Naive thymus-derived CD4-positive, alpha-beta T cell (primary cell): ENCODE data around the gene KRTAP10-10. TPM values are rescaled to one million over a fixed set of nuclear protein-coding genes. Genes with fewer than 3 reads are reported as not detected.

Source experiments
- ATAC-seq: fragments of 150-1000 bp; cut with Tn5 transposase; 2 replicates; pipeline ENCODE4 v1.10.0; 2021; ENCODE audit warnings: mild to moderate bottlenecking, moderate library complexity
- CTCF ChIA-PET: fragments of 350-600 bp; sonication (Branson Sonifier 250); formaldehyde crosslinking; loops from one replicate; lab custom pipeline; 2021; ENCODE audit warnings: antibody characterized with exemption; lab: Charles Lee
- POLR2A ChIA-PET: fragments of 350-600 bp; sonication (Branson Sonifier 250); formaldehyde crosslinking; loops from one replicate; lab custom pipeline; 2021; ENCODE audit warnings: antibody characterized with exemption, inconsistent platforms; lab: Charles Lee
- DNase-seq, 9 donors: peaks; one replicate each; pipeline versions ENCODE4 v3.0.0 to v3.0.0-alpha.2; 2020 to 2022; ENCODE audit warnings: mixed read lengths in 1 of 9
- H3K27ac ChIP-seq: one replicate; pipeline ENCODE4 v1.7.0; 2013; ENCODE audit warnings: mild to moderate bottlenecking, low read depth, low read length, moderate library complexity
- H3K27me3 ChIP-seq, 2 donors: one replicate each; pipeline ENCODE4 v1.7.0; 2013; ENCODE audit warnings: low read length in 2 of 2, mild to moderate bottlenecking in 2 of 2, moderate library complexity in 2 of 2; ENCODE audit not compliant: control insufficient read depth in 2 of 2, insufficient read depth in 2 of 2
- H3K36me3 ChIP-seq, 3 experiments: 1 replicate in 2 of 3; 2 replicates in 1 of 3; pipeline ENCODE4 v1.7.0; 2013; ENCODE audit warnings: low read length in 3 of 3, mild to moderate bottlenecking in 3 of 3, moderate library complexity in 1 of 3; ENCODE audit not compliant: insufficient read depth in 3 of 3, control insufficient read depth in 2 of 3
- H3K4me1 ChIP-seq, 2 donors: one replicate each; pipeline ENCODE4 v1.7.0; 2013; ENCODE audit warnings: low read length in 2 of 2, mild to moderate bottlenecking in 2 of 2, moderate library complexity in 1 of 2; ENCODE audit not compliant: control insufficient read depth in 2 of 2, insufficient read depth in 2 of 2
- H3K4me3 ChIP-seq: 2 replicates; pipeline ENCODE4 v1.7.0; 2013; ENCODE audit warnings: mild to moderate bottlenecking, low read length
- H3K9me3 ChIP-seq, 3 experiments: 1 replicate in 2 of 3; 2 replicates in 1 of 3; pipeline ENCODE4 v1.7.0; 2013; ENCODE audit warnings: low read length in 3 of 3; ENCODE audit not compliant: control insufficient read depth in 2 of 3
- H3K27ac Mint-ChIP-seq, 9 donors: one replicate each; pipeline ENCODE4 v1.8.0; 2020 to 2022; ENCODE audit warnings: mixed read lengths in 9 of 9, mild to moderate bottlenecking in 8 of 9, moderate library complexity in 5 of 9, inconsistent platforms in 2 of 9
- H3K27me3 Mint-ChIP-seq, 5 donors: one replicate each; pipeline ENCODE4 v1.8.0; 2021 to 2022; ENCODE audit warnings: mixed read lengths in 5 of 5, mild to moderate bottlenecking in 1 of 5
- H3K36me3 Mint-ChIP-seq, 5 donors: one replicate each; pipeline ENCODE4 v1.8.0; 2020 to 2022; ENCODE audit warnings: mixed read lengths in 5 of 5, mild to moderate bottlenecking in 3 of 5, inconsistent platforms in 1 of 5
- H3K4me1 Mint-ChIP-seq, 7 donors: one replicate each; pipeline ENCODE4 v1.8.0; 2020 to 2022; ENCODE audit warnings: mixed read lengths in 7 of 7, mild to moderate bottlenecking in 3 of 7, inconsistent platforms in 1 of 7
- H3K4me3 Mint-ChIP-seq, 10 donors: one replicate each; pipeline ENCODE4 v1.8.0; 2020 to 2022; ENCODE audit warnings: mild to moderate bottlenecking in 10 of 10, mixed read lengths in 10 of 10, moderate library complexity in 6 of 10, inconsistent platforms in 2 of 10
- H3K9me3 Mint-ChIP-seq, 11 donors: one replicate each; pipeline ENCODE4 v1.8.0; 2020 to 2022; ENCODE audit warnings: mixed read lengths in 11 of 11, mild to moderate bottlenecking in 4 of 11, inconsistent platforms in 1 of 11, moderate library complexity in 1 of 11
- intact Hi-C, 2 donors: fragments of 100-400 bp; cut with micrococcal nuclease; formaldehyde crosslinking; loops; one replicate each; pipeline ENCODE4 v1.15.1; 2023
- polyA plus RNA-seq, 2 donors: library from polyadenylated mRNA; unstranded; fragments of 300-500 nt; fragmentation: Illumina TruSeq; gene quantifications; one replicate each; pipeline ENCODE4 v1.2.3, GENCODE V29; 2021
- total RNA-seq, 6 experiments: library from RNA in 5 of 6; stranded (reverse) in 5 of 6; gene quantifications; 1 replicate in 5 of 6; 2 replicates in 1 of 6; pipeline ENCODE4 v1.2.3 and lab custom pipeline; 2021 to 2026

The KRTAP10-10 gene
- total and polyA plus RNA-seq, 7 experiments from 2014 or later: not detected

GRCh38 chr21:44654576-44655175, 17.5 kb downstream of the KRTAP10-10 start, which contains the start of gene KRTAP12-4:
Gene KRTAP12-4 (minus strand): TSS chr21:44654659. CDS start chr21:44654614, 45 bp downstream.
- peaks cover 53 to 61% of the 10 kb centered on the region in 2 donors for H3K4me1 ChIP-seq
- peak within 1 kb of the TSS in 9 of 10 donors; percentile 38 to 77 (median 72) for H3K4me3 Mint-ChIP-seq
- peaks cover 0 to 22% (median 7%) of the 10 kb centered on the region in 3 experiments for H3K9me3 ChIP-seq
- no peak within 1 kb of the TSS for H3K4me3 ChIP-seq
- H3K4me1 Mint-ChIP-seq: peaks cover 43 to 66% (median 62%) of the 10 kb centered on the region in 7 donors
- CTCF ChIA-PET: interaction anchor here (0.6 to 1.3 kb wide), 2 partner anchors 12 to 44 kb away, joined by 3 to 4 read pairs; partner anchors contain the start of gene KRTAP12-2
- DNase-seq (peak in 5 of 9 donors; percentile 18 to 48 (median 38)), ATAC-seq (no peak)
- peaks cover 7 to 58% (median 39%) of the 10 kb centered on the region in 11 donors for H3K9me3 Mint-ChIP-seq
- POLR2A ChIA-PET: interaction anchor here (0.9 to 1.8 kb wide), 4 partner anchors 12 to 107 kb away, joined by 3 to 6 read pairs (median 4); partner anchors contain the start of gene KRTAP12-2
- intact Hi-C loops: loop anchor here in 1 of 2 donors (5.0 to 10.0 kb wide), 3 partner anchors 38 to 273 kb away; partner anchors contain the start of gene KRTAP10-5
- H3K27ac Mint-ChIP-seq: peak within 1 kb of the TSS; percentile 73 to 95 (median 90)
- H3K27ac ChIP-seq: peak within 1 kb of the TSS; percentile 47
- no peaks in the 10 kb centered on the region for H3K36me3 ChIP-seq
- peaks cover 11 to 59% (median 17%) of the 10 kb centered on the region in 5 donors for H3K36me3 Mint-ChIP-seq
- H3K27me3 Mint-ChIP-seq: no peaks in the 10 kb centered on the region
- H3K27me3 ChIP-seq: no peaks in the 10 kb centered on the region

GRCh38 chr21:44656868-44657267, 19.7 kb downstream of the KRTAP10-10 start:
- Mint-ChIP-seq H3K9me3 (peaks cover 7 to 75% (median 45%) of the 10 kb centered on the region in 11 donors), H3K27me3 (peaks cover 0 to 4% (median 0%) of the 10 kb centered on the region in 5 donors), H3K36me3 (peaks cover 11 to 71% (median 20%) of the 10 kb centered on the region in 5 donors), H3K27ac (peak overlapping the region; percentile 87 to 98 (median 98)), H3K4me3 (peak overlapping the region; percentile 16 to 87 (median 76)), H3K4me1 (peaks cover 47 to 73% (median 69%) of the 10 kb centered on the region in 7 donors)
- Histone ChIP-seq H3K4me3 (peak overlapping the region; percentile 40), H3K27me3 (no peaks in the 10 kb centered on the region), H3K9me3 (peaks cover 0 to 22% (median 7%) of the 10 kb centered on the region in 3 experiments), H3K36me3 (no peaks in the 10 kb centered on the region), H3K27ac (peak overlapping the region; percentile 63), H3K4me1 (peaks cover 55 to 64% of the 10 kb centered on the region in 2 donors)
- DNase-seq: no peak
- POLR2A ChIA-PET: interaction anchor here (1.0 to 1.6 kb wide), 5 partner anchors 32 to 116 kb away, joined by 3 to 5 read pairs (median 3); partner anchors contain the start of gene KRTAP10-6
- CTCF ChIA-PET: interaction anchor here (1.2 to 1.9 kb wide), 2 partner anchors 39 to 136 kb away, joined by 4 to 9 read pairs; no protein-coding TSS in a partner anchor
- intact Hi-C loops: loop anchor here (1.0 to 10.0 kb wide), 7 partner anchors 35 to 270 kb away; partner anchors contain the start of gene KRTAP10-5 (in 1 of the 2)
- ATAC-seq: no peak

- peaks cover 55 to 64% of the 10 kb centered on the region in 2 donors for H3K4me1 ChIP-seq
- Mint-ChIP-seq H3K4me3 (peak within 1 kb of the TSS; percentile 63 to 87 (median 76)), H3K27ac (peak within 1 kb of the TSS; percentile 87 to 98 (median 98)), H3K4me1 (peaks cover 47 to 73% (median 69%) of the 10 kb centered on the region in 7 donors), H3K27me3 (peaks cover 0 to 9% (median 0%) of the 10 kb centered on the region in 5 donors), H3K36me3 (peaks cover 11 to 72% (median 24%) of the 10 kb centered on the region in 5 donors), H3K9me3 (peaks cover 12 to 85% (median 45%) of the 10 kb centered on the region in 11 donors)
- DNase-seq: peak in 8 of 9 donors; percentile 39 to 92 (median 86)
- POLR2A ChIA-PET: interaction anchor here (0.7 to 2.9 kb wide), 15 partner anchors 11 to 270 kb away, joined by 3 to 23 read pairs (median 3); partner anchors contain the start of gene KRTAP10-6
- H3K9me3 ChIP-seq: peaks cover 0 to 22% (median 12%) of the 10 kb centered on the region in 3 experiments
- H3K4me3 ChIP-seq: peak within 1 kb of the TSS; percentile 46
- no peaks in the 10 kb centered on the region for H3K36me3 ChIP-seq
- H3K27me3 ChIP-seq: no peaks in the 10 kb centered on the region
- CTCF ChIA-PET: interaction anchor here (0.5 to 1.9 kb wide), 5 partner anchors 40 to 147 kb away, joined by 3 to 9 read pairs (median 4); no protein-coding TSS in a partner anchor
- intact Hi-C loops: loop anchor here (1.0 to 10.0 kb wide), 7 partner anchors 34 to 269 kb away; partner anchors contain the start of gene KRTAP10-5 (in 1 of the 2)
- H3K27ac ChIP-seq: peak within 1 kb of the TSS; percentile 63
- peak; percentile 83 for ATAC-seq
These were observed 20.7 kb downstream of the KRTAP10-10 start, which contains the start of gene KRTAP12-3 for GRCh38 chr21:44657635-44658540. Gene KRTAP12-3 (plus strand): TSS chr21:44657932. CDS start chr21:44657980, 48 bp downstream.

- H3K9me3 ChIP-seq: peaks cover 0 to 22% (median 12%) of the 10 kb centered on the region in 3 experiments
- H3K4me1 ChIP-seq: peaks cover 54 to 63% of the 10 kb centered on the region in 2 donors
- H3K9me3 Mint-ChIP-seq: peaks cover 12 to 86% (median 41%) of the 10 kb centered on the region in 11 donors
- H3K27me3 Mint-ChIP-seq: peaks cover 0 to 14% (median 0%) of the 10 kb centered on the region in 5 donors
- H3K4me3 Mint-ChIP-seq: peak overlapping the region; percentile 63 to 87 (median 76)
- DNase-seq (no peak), ATAC-seq (no peak)
- intact Hi-C loops: loop anchor here in 1 of 2 donors (5.0 to 10.0 kb wide), 3 partner anchors 34 to 269 kb away; partner anchors contain the start of gene KRTAP10-5
- H3K36me3 ChIP-seq: no peaks in the 10 kb centered on the region
- peak overlapping the region; percentile 63 for H3K27ac ChIP-seq
- ChIA-PET POLR2A (interaction anchor here (1.2 to 2.9 kb wide), 6 partner anchors 13 to 148 kb away, joined by 3 to 23 read pairs (median 5); no protein-coding TSS in a partner anchor), CTCF (interaction anchor here (1.1 to 1.9 kb wide), 2 partner anchors 40 to 148 kb away, joined by 3 to 9 read pairs; no protein-coding TSS in a partner anchor)
- H3K27me3 ChIP-seq: no peaks in the 10 kb centered on the region
- H3K27ac Mint-ChIP-seq: peak overlapping the region; percentile 87 to 98 (median 98)
- H3K4me1 Mint-ChIP-seq: peaks cover 46 to 67% (median 63%) of the 10 kb centered on the region in 7 donors
- peak overlapping the region; percentile 46 for H3K4me3 ChIP-seq
- H3K36me3 Mint-ChIP-seq: peaks cover 11 to 71% (median 24%) of the 10 kb centered on the region in 5 donors
These were observed 21.4 kb downstream of the KRTAP10-10 start for GRCh38 chr21:44658541-44658910.

GRCh38 chr21:44658913-44659595, 21.9 kb downstream of the KRTAP10-10 start:
- Mint-ChIP-seq H3K9me3 (peaks cover 12 to 86% (median 38%) of the 10 kb centered on the region in 11 donors), H3K4me3 (peak overlapping the region; percentile 43 to 87 (median 74)), H3K27me3 (peaks cover 0 to 19% (median 0%) of the 10 kb centered on the region in 5 donors), H3K4me1 (peaks cover 41 to 62% (median 58%) of the 10 kb centered on the region in 7 donors), H3K27ac (peak overlapping the region; percentile 87 to 98 (median 98)), H3K36me3 (peaks cover 11 to 66% (median 24%) of the 10 kb centered on the region in 5 donors)
- Histone ChIP-seq H3K27me3 (no peaks in the 10 kb centered on the region), H3K36me3 (no peaks in the 10 kb centered on the region), H3K4me3 (peak overlapping the region; percentile 46), H3K9me3 (peaks cover 0 to 22% (median 12%) of the 10 kb centered on the region in 3 experiments), H3K27ac (peak overlapping the region; percentile 63), H3K4me1 (peaks cover 48 to 57% of the 10 kb centered on the region in 2 donors)
- ATAC-seq (no peak), DNase-seq (peak in 6 of 9 donors; percentile 51 to 66 (median 58))
- CTCF ChIA-PET: interaction anchor here (1.9 kb wide), 1 partner anchor 41 kb away, joined by 9 read pairs; no protein-coding TSS in a partner anchor
- POLR2A ChIA-PET: interaction anchor here (0.5 to 2.9 kb wide), 3 partner anchors 15 to 64 kb away, joined by 4 to 23 read pairs (median 5); no protein-coding TSS in a partner anchor
- intact Hi-C loops: loop anchor here in 1 of 2 donors (5.0 to 10.0 kb wide), 3 partner anchors 33 to 268 kb away; partner anchors contain the start of gene KRTAP10-5
